NCI-H524 treated with DMSO at 0.1 percent for 48 hours (cell line): Measurements from ENCODE around the gene SCN2B.
"Not testable (repeated sequence)": the region's sequence is repeated elsewhere in the genome, so short reads cannot be mapped to it uniquely, and the experiment has no call there.

Source experiments
- DNase-seq: peaks from one replicate; lab custom pipeline; 2025; lab: John Stamatoyannopoulos, UW

SCN2B gene

GRCh38 chr11:118206391-118207031 lies 30.1 kb upstream of the SCN2B start:
- DNase-seq: peak; percentile 4

- no peak for DNase-seq
These were observed 29.4 kb upstream of the SCN2B start for GRCh38 chr11:118205606-118206378.

- DNase-seq: no peak
These were observed 26.4 kb upstream of the SCN2B start for GRCh38 chr11:118202599-118203422.

- DNase-seq: no peak
These were observed 25.5 kb upstream of the SCN2B start for GRCh38 chr11:118201966-118202365.

DNA sequence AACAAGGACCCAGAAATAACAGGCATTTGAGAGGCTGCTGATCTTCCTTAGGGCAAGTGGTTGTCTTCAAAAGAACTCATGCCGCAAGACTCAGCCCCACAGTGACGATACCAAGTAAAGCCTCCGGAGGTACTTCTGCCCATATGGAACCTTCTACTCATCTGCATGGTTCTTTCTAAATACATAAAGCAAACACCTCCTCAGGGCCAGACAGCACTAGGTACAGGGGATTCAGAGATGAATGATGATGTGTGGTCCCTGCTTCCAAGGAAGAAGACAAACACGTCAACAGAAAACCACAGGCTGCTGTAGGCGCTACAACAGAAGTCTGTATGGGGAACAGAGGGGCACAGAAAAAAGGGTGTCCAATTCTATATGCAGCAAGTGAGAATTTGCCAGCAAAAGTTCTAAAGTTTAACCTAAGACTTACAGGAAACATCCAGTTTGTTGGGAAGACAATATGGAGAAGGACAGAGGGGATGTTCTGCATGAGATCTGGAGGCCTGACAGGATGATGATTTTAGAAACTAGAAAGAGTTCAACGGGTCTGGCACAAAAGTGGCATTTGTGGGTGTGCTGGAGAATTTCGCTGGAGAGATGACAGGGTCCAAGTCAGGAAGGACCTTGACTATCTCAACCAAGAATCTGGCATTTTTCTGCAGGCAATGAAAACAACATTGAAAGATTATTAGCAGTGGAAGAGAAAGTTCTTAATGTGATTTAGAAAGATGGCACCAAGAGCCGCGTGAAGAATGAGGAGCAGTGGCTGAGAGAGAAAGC lies 24.7 kb upstream of the SCN2B start:
- DNase-seq: no peak

GRCh38 chr11:118200497-118200896 lies 24.1 kb upstream of the SCN2B start:
- no peak for DNase-seq

DNA sequence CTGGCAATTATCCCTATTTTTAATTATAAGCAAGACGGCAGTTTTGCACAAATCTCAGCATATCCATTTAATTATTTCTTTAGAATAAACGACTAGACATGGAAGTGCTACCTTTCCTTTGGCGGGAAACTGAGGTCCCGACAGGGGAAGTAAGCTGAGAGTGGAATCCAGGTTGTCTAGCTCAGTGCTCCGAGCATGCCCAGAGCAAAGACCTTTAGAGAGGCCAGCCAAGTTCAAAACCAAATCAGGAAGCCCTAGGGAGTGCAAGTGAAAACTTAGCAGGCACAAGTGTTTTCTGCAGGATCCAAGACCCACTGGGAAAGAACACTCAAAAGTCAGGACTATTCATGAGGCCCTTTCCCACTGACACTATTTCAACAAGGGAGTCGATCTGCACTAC lies 22.7 kb upstream of the SCN2B start:
- no peak for DNase-seq

- no peak for DNase-seq
These were observed 21.9 kb upstream of the SCN2B start for GRCh38 chr11:118198370-118198769.

DNA sequence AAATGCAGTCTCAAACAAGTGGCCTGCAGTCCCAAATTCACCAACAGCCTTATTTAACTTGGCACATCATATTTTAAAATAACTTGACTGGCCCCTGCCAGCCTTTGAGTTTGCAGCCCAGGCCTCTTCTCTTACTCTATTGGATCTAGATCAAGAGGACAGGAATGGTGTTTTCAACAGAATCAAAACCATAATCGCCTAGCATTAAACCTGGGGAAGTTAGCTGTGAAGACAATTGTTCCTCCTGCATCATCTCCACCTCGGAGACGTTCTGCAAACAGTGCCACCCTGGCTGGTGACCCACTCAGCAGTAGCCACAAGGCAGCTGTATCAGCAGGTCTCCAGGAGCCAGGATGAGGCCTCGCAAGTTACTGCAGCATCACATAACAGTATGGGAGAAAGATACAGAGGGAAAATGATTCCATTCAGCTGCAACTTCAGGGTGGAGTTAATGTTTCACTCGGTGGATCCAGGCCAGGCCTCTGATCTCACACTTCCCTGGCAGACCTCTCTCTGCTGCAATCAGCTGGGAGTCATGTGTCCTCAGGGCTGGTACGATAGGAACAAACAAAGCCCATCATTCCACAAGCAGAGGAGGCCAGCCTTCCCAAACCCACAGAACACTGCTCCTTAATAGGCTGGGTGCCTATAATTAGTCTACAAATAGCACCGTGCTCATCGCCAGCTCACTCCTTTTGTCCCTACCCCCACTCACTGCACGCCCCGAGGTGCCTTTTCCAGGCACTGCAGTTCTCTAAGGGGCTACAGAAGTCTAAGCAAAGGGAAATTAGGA lies 18.6 kb upstream of the SCN2B start:
- no peak for DNase-seq

GRCh38 chr11:118193910-118194566 lies 17.6 kb upstream of the SCN2B start:
- DNase-seq: no peak

DNA sequence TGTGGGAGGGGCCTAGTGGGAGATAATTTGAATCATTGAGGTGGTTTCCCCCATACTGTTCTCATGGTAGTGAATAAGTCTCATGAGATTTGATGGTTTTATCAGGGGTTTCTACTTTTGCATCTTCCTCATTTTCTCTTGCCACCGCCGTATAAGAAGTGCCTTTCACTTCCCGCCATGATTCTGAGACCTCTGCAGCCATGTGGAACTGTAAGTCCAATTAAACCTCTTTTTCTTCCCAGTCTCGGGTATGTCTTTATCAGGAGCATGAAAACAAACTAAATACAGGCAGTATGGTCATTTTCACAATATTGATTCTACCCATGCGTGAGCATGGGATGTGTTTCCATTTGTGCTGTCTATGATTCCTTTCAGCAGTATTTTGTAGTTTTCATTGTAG lies 16.4 kb upstream of the SCN2B start:
- not testable (repeated sequence) for DNase-seq

DNA sequence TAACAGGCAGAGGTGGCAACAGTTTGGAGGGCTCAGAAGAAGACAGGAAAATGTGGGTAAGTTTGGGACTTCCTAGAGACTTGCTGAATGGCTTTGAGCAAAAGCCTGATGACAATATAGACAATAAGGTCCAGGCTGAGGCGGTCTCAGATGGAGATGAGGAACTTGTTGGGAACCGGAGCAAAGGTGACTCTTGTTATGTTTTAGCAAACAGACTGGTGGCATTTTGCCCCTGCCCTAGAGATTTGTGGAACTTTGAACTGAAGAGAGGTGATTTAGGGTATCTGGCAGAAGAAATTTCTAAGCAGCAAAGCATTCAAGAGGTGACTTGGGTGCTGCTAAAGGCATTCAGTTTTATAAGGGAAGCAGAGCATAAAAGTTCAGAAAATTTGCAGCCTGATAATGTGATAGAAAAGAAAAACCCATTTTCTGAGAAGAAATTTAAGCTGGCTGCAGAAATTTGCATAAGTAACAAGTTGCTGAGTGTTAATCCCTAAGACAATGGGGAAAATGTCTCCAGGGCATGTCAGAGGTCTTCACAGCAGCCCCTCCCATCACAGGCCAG lies 14.6 kb upstream of the SCN2B start:
- DNase-seq: not testable (repeated sequence)

DNA sequence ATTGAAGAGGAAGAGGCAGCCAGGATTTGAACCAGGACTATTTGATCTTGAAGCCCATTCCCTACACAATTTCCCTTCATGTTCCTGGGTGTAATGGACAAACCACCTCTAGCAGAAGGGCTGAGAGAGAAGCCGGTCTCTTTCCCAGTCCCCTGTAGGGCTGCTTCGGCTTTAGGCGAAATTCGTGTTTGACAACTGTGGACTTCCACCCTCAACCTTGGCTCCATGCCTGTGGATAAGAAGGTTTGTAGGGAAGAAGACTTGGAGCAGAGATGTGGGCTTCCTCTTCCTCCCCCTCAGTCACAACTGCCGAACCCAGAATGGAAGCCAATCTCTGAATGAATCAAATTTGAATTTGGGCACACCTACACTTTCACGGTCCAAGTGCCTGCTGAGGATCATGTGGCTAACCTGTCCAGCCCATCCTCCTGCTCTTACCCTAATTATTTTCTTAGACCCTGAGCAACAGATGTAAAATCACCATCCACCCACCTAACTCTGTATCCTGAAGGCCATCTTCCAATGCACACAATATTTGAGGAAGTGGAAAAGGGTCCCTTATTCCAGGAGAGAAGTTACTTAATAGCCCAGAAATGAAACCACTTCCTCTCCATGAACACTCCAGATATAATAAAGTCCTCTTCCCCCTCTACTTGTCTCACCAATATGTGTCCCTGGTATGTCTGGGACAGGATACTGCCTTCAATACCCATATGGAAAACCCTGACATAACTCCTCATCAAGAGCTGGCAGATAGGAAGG lies 10.1 kb upstream of the SCN2B start:
- DNase-seq: no peak

GRCh38 chr11:118184784-118185579 lies 8.5 kb upstream of the SCN2B start:
- DNase-seq: no peak

- not testable (repeated sequence) for DNase-seq
These were observed 7.3 kb upstream of the SCN2B start for GRCh38 chr11:118183691-118184090.

DNA sequence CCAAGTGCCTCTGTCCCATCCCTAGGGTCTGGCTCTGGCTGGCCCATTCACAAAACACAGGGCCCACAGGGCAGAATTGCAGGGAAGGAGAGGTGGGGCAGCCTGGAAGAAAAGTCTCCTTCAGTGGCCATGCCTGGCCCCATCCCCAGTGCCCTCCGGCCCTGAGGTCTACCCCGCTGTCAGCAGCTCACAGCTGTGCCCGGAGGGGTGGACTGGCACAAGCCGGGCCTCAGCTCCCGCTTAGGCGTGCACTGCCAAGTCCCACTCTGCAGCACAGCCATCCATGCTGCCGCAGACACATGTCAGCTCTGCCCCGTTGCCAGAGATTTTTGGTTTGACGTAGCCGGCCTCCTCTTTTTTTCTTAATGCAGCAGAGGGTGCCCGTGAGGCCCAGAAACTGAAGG lies 3.9 kb upstream of the SCN2B start:
- peak; percentile 19 for DNase-seq

- no peak for DNase-seq
These were observed 317 bp upstream of the SCN2B start for GRCh38 chr11:118176778-118177134.

DNA sequence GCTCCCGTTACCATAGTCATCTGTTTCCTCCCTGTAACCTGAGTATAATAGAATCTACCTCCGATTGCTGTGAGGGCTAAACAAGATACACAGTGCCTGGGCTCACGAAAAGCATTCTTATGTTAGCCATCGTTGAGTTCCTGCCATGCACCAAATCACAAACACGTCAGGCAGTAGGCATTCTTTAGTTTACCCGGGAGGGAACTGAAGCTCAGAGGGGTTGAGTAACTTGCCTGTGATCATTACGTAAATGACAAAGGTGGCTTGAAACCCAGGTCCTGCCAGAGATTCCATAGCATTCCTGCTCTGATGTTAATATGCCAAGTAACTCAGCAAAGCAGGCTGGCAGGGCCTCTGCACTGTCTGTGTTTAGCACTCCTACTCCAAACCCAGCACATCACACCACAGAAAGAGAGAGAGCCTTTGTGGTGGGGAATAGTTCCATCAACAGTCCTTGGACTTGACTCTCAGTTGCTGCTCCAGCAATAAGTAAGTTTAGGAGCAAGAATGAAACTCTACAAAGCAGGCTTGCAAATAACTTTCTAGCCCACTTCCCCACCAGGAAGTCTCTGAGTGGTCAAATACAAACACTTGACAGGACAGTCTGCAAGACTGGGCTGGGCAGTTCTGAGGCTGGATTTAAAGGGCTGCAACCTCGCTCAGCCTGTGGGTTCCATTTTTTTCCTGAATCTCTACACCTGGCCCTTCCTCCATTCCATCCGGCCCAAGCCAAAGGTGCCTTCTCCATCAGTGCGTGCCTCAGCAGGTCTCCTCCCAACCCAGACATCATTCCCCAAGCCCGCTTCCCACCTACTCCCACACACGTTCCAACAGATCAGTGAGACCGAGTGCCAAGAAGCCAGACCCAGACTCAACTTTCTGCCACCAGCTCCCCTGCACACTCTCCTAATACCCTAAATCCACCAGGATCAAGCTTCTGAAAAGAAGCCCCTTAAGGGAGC lies 1.1 kb downstream of the SCN2B start:
- DNase-seq: no peak
